Medulla oblongata (tissue), 1 donor: ENCODE results near the gene PRKN.

Source experiments
- DNase-seq: peaks from one replicate; pipeline ENCODE4 v3.0.0-alpha.2; 2015; ENCODE audit errors: extremely low spot score

Gene PRKN

GRCh38 chr6:162125659-162126058 lies 601.9 kb downstream of the PRKN start:
- no peak for DNase-seq

- no peak for DNase-seq
Measured at GRCh38 chr6:162124710-162125435, 602.7 kb downstream of the PRKN start.

DNA sequence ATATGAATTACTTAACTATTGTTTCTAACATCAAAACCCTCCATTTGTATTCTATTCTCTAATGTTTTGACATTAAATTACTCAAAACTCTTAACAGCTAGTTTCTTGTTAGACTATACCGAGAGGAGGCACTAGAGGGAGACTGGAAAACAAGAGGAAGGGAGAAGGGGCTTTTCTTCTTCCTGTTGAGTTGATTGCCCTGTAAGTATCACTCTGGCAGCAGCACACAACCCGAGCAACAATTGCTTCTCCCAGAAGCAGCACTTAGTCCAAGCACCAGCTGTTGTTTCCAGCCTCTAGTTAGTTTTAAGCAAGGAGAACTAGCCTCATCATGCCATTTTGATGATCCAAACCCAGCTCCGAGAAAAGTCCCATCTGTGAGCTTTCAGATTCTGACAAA lies 603.8 kb downstream of the PRKN start:
- DNase-seq = peak; percentile 36

GRCh38 chr6:162119341-162119740 lies 608.2 kb downstream of the PRKN start:
- DNase-seq = peak; percentile 79

GRCh38 chr6:162118706-162119105 lies 608.9 kb downstream of the PRKN start:
- no peak for DNase-seq

- no peak for DNase-seq
Measured at GRCh38 chr6:162116902-162117525, 610.6 kb downstream of the PRKN start.

DNA sequence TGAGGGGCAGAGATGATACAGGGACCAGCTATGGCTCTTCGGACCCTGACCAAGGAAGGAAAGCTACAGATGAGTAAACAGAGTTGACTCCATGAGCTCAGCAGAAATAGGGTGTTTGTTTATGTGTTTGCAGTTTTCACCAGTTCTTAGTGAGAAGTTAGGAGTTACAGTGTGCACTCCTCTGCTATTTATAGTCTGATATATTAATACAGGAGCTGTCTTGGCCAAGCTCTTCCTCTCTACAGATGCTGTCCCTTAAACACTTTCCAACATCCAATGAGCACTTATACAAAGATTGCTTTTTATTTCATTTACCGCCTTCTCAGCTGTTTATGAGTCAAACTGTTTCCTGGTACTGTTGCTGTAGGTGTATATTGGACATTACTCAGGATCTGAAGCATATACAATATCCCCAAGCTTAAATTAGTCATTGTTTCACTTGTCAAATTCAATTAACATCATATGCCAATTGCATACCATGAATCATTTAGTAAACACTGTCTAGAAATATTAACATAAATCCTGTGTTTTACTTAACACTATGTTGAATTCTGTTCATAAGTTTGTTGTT lies 618.0 kb downstream of the PRKN start:
- no peak for DNase-seq

- DNase-seq = peak; percentile 38
Measured at GRCh38 chr6:162108041-162108440, 619.5 kb downstream of the PRKN start.

GRCh38 chr6:162100096-162100495 lies 627.5 kb downstream of the PRKN start:
- no peak for DNase-seq

DNA sequence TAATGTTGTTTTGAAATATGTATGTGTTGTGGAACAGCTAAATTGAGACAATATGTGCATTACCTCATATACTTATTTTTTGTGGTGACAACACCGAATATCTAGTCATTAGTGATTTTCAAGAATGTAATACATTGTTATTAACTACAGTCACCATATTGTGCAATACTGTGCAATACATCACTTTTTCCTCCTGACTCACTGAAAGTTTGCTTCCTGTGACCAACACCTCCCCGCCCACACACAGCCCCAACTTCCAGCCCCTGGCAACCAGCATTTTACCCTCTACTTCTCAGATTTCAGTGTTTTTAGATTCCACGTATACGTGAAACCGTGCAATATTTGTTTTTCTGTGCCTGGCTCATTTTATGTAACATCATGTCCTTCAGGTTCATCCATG lies 627.9 kb downstream of the PRKN start:
- DNase-seq = no peak

- DNase-seq = no peak
Measured at GRCh38 chr6:162092816-162093502, 634.6 kb downstream of the PRKN start.

DNA sequence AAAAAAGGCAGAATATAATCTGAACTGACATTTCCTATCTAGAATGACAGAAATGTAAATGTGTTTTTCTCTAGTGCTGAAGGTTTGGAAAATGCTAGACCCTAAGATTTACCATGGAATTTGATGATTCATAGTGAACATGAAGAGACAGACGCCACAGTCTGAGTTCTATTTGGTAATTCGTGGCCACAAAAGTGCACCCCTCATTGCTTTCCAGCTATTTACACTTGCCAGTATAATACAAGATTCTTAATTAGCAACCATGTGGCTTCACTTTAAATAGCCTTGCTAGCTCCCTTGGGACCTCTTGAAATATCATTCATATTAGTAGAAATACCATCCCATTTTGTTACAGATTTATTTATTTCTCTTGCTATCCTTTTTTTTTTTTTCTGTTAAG lies 636.8 kb downstream of the PRKN start:
- no peak for DNase-seq

DNA sequence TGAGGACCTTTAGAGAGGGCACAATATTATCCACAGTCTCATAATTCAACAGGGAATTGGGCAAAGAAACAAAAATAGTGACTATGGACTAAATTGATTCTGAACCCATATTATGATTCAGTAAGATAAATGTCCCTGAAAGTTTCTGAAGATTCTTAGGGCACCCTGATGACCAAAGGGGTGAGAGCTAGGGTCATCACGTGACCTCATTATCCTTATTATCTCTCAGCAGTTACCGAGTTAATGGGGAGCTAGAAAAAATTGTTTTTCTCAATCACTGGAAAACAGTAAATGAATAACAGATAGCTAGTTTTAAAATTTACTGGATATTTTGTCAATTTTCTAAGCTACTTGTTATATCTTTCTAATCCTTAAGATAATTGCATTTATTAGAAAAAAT lies 639.5 kb downstream of the PRKN start:
- DNase-seq = no peak

GRCh38 chr6:162085561-162085960 lies 642.0 kb downstream of the PRKN start:
- DNase-seq = no peak

DNA sequence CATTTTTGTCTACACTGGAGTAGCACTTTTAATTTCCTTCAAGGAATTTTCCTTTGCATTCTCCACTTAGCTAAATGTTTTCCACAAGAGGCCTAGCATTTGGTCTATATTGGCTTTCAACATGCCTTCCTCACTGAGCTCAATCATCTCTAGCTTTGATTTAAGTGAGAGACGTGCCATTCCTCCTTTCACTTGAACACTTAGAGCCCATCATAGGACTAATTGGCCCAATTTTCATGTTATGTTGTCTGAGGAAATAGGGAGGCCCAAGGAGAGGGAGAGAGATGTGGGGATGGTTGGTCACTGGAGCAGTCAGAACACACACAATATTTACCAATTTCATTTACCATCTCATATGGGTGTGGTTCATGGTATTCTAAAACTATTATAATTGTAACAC lies 645.0 kb downstream of the PRKN start:
- no peak for DNase-seq

DNA sequence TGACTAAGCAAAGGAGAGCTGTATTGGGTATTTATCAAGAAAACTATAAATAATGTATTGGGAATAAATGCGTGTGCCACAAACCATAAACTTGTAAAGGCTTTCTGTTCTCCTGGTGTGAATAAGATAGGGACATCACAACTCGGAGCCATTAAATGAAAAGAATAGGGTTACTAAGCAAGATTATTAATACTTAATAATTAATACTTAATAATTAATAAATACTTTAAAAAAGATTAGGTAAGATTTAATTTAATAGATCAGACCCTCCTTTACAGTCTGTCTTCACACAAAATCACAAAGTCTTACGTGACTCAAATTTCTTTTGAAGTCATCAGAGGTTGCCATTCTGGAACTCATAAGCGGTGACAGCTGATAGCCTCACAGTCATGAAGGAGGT lies 648.9 kb downstream of the PRKN start:
- DNase-seq = no peak

DNA sequence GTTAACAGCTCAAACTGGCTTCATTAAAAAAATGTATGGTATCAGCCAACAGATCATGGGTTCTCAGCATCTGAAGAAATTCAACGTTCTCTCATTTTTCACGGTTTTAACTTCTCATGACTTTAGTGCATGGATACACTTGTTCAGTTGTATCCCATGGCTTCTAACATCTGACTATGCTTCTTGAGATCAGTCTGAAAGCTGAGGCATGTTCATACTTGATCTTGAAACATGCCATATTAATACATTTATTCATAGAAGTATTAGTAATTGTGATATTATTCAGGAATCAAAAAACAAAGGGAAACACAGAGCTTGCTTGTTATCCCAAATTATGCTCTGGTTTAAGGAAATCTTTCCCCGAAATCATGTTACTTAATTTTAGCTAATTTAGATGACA lies 649.4 kb downstream of the PRKN start:
- no peak for DNase-seq

DNA sequence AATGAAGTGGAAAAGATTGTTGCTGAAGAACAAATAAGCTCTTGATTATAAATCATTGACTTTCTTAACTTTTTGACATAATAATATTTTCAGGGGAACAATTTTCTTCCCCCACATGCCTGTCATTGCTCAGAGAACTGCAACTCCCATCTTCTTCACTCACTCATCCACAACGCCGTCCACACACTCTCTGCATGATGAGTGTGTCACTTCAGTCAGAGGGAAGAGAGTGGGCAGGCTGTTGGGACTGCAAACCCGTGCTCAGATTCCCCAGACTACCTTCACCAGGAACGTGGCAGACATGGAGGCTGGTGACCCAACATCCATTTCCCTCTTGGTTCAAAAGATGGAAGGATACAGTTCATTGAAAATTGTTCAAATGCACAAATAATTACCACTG lies 650.8 kb downstream of the PRKN start:
- no peak for DNase-seq

DNA sequence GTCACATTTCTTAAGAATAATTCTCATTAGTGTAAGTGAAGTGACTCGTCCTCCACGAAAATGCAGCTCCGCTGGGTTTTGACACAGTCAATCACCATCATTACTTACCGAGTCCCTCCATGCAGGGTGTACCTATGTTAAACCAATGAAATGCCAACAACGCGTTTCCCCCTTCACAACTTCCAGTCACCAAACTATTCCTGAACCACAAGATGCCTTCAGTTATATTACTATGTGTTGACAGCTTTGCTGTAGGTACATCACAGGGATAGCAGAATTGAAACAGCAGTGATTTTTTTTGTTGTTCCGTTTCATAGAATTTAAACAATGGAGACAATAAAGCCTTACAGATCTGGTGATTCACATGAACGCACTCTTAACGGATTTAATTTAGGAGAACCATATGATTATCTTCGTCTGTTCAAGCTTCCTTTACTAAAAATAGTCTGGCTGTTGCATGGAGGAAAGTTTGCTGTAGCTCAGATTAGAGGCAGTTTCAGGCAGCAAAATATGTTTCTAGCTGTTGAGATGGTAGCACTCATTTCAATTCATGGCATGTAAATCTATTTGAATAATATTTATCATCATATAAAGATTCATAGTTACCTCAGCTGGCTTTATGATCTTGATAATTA lies 652.8 kb downstream of the PRKN start:
- no peak for DNase-seq

DNA sequence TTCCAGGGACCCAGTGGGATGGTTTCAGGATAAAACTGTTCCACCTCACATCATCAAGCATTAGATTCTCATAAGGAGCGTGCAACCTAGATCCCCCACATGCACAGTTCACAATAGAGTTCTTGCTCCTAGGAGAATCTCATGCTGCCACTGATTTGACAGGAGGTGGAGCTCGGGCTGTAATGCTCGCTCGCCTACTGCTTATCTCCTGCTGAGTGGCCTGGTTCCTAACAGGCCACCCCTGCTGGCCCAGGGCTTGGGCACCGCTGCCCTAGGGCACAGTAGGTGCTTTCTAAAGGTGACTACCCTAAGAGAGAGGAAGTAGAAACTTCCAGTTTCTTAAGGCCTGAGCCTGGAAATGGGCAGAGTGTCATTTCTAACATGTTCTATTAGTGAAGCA lies 656.9 kb downstream of the PRKN start:
- no peak for DNase-seq

DNA sequence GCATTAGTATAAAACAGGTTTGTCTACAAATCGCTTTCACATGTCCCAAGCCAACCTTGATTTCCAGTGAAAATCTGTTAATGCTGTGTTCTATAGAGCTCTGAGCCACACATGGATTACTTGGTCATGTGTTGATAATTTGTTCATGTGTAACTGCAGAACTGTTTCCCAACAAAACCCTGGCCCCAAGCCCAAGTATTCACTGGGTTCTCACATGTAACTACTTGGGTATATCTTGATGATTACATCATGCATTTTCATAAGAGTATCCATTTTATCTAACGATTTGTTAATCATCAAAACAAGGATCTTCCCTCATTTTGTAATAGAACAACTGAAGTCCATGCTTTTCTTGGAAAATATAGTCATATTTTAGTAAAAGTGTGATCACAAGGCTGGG lies 657.6 kb downstream of the PRKN start:
- no peak for DNase-seq

DNA sequence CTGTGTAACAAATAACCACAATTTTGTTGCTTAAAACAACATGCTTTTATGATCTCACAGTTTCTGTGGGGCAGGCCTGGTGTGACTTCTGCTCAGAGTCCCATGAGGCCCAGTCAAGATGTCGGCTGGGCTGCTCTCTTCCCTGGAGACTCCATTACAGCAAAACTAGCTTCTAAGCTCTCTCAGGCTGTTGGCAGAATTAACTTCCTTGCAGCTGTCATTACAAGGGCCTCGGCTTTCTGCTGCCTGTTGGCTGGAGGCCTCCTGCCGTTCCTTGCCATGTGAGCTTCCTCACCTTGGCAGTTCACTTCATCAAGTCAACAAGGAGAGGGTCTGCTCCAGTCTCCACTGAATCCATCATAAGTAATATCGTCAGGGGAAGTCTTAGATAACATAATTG lies 659.2 kb downstream of the PRKN start:
- no peak for DNase-seq
